Measurements from ENCODE around the gene PIGU. TPM values are rescaled to one million over a fixed set of nuclear protein-coding genes. Genes with fewer than 3 reads are reported as not detected.

Gene PIGU
- total and polyA plus RNA-seq, 2 of the 13 experiments (the other 11 are each of a cell fraction or from before 2014, with no cell fraction given): 45.5 to 231 TPM

GRCh38 chr20:34717230-34718095, 40.6 kb upstream of the PIGU start (continued):
- TF ChIP-seq ZNF580 (CRISPR knock-in tag; IDR thresholded peaks at IDR 0.05; ENCODE audit: borderline replicate concordance, low read depth): peak; percentile 66; the same call in 1 of the 2 replicates
- TF ChIP-seq, protein P1, sequence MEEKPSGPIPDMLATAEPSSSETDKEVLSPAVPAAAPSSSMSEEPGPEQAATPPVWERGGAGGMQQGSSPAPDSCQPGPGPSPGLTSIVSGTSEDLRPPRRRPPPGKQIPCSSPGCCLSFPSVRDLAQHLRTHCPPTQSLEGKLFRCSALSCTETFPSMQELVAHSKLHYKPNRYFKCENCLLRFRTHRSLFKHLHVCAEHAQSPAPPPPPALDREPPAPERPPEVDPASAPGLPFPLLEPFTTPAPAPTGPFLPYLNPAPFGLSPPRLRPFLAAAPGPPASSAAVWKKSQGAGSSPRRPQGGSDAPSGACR (CRISPR knock-in tag; IDR thresholded peaks at IDR 0.05): 0 out of 2 replicates have a peak, but pooled peaks have one; percentile 20
- no peak for TF ChIP-seq ZNF83 (CRISPR knock-in tag; IDR thresholded peaks at IDR 0.05; ENCODE audit: borderline replicate concordance)
- no peak for TF ChIP-seq GPBP1L1 (CRISPR knock-in tag; IDR thresholded peaks at IDR 0.05)
- TF ChIP-seq ZNF160 (CRISPR knock-in tag; IDR thresholded peaks at IDR 0.05): no peak
- no peak for TF ChIP-seq JARID2 (CRISPR knock-in tag; IDR thresholded peaks at IDR 0.05; ENCODE audit: insufficient replicate concordance)
- no peak for TF ChIP-seq ZSCAN20 (CRISPR knock-in tag; IDR thresholded peaks at IDR 0.05; ENCODE audit: borderline replicate concordance)
- no peak for TF ChIP-seq ZBTB7A (CRISPR knock-in tag; IDR thresholded peaks at IDR 0.05)
- TF ChIP-seq REXO4 (CRISPR knock-in tag; IDR thresholded peaks at IDR 0.05; ENCODE audit: borderline replicate concordance): no peak
- no peak; the same call in 1 of the 2 replicates for TF ChIP-seq IRF2 (CRISPR knock-in tag; IDR thresholded peaks at IDR 0.05)
- 0 out of 2 replicates have a peak, but pooled peaks have one; percentile 52 for TF ChIP-seq ZNF543 (CRISPR knock-in tag; IDR thresholded peaks at IDR 0.05)
- no peak for TF ChIP-seq PHF5A (CRISPR knock-in tag; IDR thresholded peaks at IDR 0.05; ENCODE audit: low read depth, unreplicated experiment)
- TF ChIP-seq, protein P2, sequence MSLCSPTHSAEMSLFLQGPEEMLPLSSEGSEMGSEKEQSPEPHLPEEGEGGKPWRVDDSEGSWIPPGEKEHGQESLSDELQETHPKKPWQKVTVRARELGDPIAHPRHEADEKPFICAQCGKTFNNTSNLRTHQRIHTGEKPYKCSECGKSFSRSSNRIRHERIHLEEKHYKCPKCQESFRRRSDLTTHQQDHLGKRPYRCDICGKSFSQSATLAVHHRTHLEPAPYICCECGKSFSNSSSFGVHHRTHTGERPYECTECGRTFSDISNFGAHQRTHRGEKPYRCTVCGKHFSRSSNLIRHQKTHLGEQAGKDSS (CRISPR knock-in tag; IDR thresholded peaks at IDR 0.05; ENCODE audit: borderline replicate concordance, low read depth): no peak
- no peak for TF ChIP-seq ZNF282 (IDR thresholded peaks at IDR 0.05; ENCODE audit: partially characterized antibody)
- TF ChIP-seq HBP1 (CRISPR knock-in tag; IDR thresholded peaks at IDR 0.05; ENCODE audit: low read depth): no peak
- no peak for TF ChIP-seq MAFG (CRISPR knock-in tag; IDR thresholded peaks at IDR 0.05)
- peak; percentile 76; the same call in 1 of the 2 replicates for TF ChIP-seq FOXJ3 (CRISPR knock-in tag; IDR thresholded peaks at IDR 0.05; ENCODE audit: borderline replicate concordance)
